Urinary bladder (tissue), 4 donors: ENCODE data around the gene SLC22A4. TPM values are rescaled to one million over a fixed set of nuclear protein-coding genes. Genes with fewer than 3 reads are reported as not detected.
A peak's percentile ranks its signal among the peaks of the same experiment; 100 is the strongest.

Experiments used
- DNase-seq: peaks from one replicate; pipeline ENCODE4 v3.0.0-alpha.2; 2015; ENCODE audit errors: extremely low spot score
- H3K27ac ChIP-seq: one replicate; pipeline ENCODE4 v1.5.1; 2013; ENCODE audit warnings: low read depth, mild to moderate bottlenecking, moderate library complexity
- H3K36me3 ChIP-seq: one replicate; pipeline ENCODE4 v1.6.1; 2013; ENCODE audit warnings: mild to moderate bottlenecking, moderate library complexity; ENCODE audit not compliant: insufficient read depth
- H3K4me1 ChIP-seq: one replicate; pipeline ENCODE4 v1.6.1; 2013; ENCODE audit warnings: mild to moderate bottlenecking, moderate library complexity; ENCODE audit not compliant: insufficient read depth
- H3K4me3 ChIP-seq: one replicate; pipeline ENCODE4 v1.5.1; 2013; ENCODE audit warnings: low read depth, low read length
- WGBS: extraction: QIAGEN DNeasy Blood & Tissue Kit; methylation state at CpG from one replicate; pipeline ENCODE4 v1.1.7; 2013; 5-methylcytosine and 5-hydroxymethylcytosine counted together
- polyA plus RNA-seq: library from polyadenylated mRNA; stranded (reverse); fragments of 200-250 nt; gene quantifications from one replicate; pipeline ENCODE4 v1.2.3, GENCODE V29; 2013
- total RNA-seq: library from RNA; depleted of rRNA; stranded (reverse); fragments of >200 nt; gene quantifications from one replicate; pipeline ENCODE4 v1.2.3, GENCODE V29; 2014
- donor health status: healthy with polysubstance abuse.
- donor health status: healthy.

Gene SLC22A4
- total and polyA plus RNA-seq, 2 donors: 1.5 to 2.2 TPM

DNA sequence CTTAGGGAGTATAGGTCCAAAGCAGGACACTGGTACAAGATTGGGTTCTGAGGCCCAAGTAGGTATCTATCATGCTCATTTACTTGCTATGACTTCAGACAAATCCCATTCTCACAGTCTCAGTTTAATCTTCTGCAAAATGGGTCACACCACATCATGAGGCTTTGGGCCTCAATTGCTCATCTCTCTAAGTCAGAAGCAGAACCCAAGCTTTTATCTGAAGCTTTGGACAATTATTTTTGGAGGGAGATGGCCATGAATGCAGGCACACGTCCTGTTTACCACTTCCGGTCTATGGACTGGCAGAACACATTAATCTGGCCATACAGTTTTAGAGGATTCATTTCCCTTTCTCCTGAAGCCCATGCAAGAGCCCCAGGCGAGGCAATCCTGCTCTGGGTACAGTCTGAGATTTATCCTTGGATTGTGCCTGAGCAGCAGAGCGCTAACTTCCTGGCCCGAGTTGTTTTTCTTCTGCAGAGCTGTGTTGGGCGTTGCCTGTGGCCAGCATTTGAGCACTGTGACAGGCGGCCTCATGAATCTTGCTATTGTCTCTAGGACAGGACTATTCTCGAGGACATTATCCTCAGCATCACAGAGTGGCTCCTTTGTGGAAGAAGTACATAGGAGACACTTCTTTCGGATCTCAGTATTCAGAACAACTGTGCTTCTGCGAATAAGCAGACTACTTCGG lies 16.1 kb downstream of the SLC22A4 start:
- WGBS: 61% methylated on average over 11 of the region's 11 CpGs
- DNase-seq: no peak
- no peak overlapping the region for H3K27ac ChIP-seq

DNA sequence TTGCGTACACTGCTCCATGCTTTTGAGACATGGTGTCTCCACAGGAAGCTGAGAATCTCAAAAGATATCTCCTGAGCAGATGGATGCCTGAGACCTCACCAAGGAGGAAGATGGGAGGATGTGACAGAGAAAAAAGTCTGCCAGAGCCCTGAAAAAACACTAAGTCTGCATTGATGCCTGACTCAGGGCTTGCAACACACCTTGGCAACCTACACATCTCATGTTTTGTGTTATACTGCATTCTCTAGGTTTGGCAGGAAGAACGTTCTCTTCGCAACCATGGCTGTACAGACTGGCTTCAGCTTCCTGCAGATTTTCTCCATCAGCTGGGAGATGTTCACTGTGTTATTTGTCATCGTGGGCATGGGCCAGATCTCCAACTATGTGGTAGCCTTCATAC lies 19.2 kb downstream of the SLC22A4 start:
- no peaks in the 10 kb centered on the region for H3K4me1 ChIP-seq
- DNase-seq: no peak
- 77% methylated on average over 4 of the region's 4 CpGs for WGBS
- H3K36me3 ChIP-seq: no peaks in the 10 kb centered on the region
- H3K4me3 ChIP-seq: no peak overlapping the region
- no peak overlapping the region for H3K27ac ChIP-seq

More for the DNA sequence above, 16.1 kb downstream of the SLC22A4 start:
- Histone ChIP-seq H3K36me3 (no peaks in the 10 kb centered on the region), H3K4me1 (no peaks in the 10 kb centered on the region), H3K4me3 (no peak overlapping the region)

- Histone ChIP-seq H3K4me3 (no peak overlapping the region), H3K27ac (no peak overlapping the region), H3K4me1 (no peaks in the 10 kb centered on the region), H3K36me3 (no peaks in the 10 kb centered on the region)
- no peak for DNase-seq
- 96% methylated on average over 2 of the region's 2 CpGs for WGBS
Observed at GRCh38 chr5:132313961-132314432, 19.8 kb downstream of the SLC22A4 start.

DNA sequence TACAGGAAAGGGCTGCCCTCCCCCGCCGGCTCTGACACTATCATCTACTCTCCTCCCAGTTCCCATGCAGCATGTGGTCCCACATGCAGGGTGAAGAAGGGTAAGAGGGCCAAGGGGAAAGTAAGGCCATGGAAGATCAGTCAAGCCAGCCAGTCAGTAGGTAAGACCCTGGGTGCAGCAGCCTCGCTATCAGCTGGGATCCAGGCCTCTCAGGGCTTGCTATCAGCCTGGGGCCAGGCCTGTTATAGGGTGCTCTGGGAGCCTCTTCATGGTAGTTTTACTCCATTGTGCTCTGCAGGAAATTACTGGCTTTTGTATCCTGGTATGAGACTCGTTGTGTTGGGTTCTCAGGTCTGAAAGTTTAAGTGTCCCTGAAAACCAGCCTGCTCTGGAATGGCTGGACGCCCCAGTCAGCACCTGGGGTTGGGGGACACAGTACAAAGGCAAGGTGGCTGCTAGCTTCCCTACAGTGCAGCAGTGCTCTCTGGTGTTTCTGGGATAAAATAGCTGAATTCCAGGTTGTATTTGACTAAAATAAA lies 21.4 kb downstream of the SLC22A4 start:
- DNase-seq: no peak
- Histone ChIP-seq H3K4me3 (no peak overlapping the region), H3K4me1 (no peaks in the 10 kb centered on the region), H3K27ac (no peak overlapping the region), H3K36me3 (no peaks in the 10 kb centered on the region)
- 81% methylated on average over 5 of the region's 5 CpGs for WGBS

DNA sequence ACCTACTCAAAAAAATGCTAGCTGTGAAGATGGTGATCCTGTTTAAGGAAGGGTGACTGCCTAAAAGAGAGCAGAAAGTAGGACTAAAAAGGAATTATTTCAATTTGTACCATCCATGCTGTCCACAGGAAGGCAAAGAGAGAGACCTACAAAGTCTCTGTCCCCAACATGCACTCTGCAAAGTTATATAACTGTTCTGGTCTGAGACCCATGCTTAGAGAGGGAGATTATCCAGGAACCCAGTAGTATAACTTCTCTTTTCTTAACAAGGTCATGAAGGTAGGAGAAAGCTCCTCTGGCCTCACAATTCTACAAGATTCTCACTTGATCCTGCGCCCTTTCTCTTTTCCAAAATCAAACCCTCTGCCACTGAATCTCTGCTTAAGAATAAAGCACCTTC lies 25.8 kb downstream of the SLC22A4 start:
- no peaks in the 10 kb centered on the region for H3K36me3 ChIP-seq
- H3K4me3 ChIP-seq: no peak overlapping the region
- H3K27ac ChIP-seq: no peak overlapping the region
- DNase-seq: no peak
- no peaks in the 10 kb centered on the region for H3K4me1 ChIP-seq
- 98% methylated on average over 1 of the region's 1 CpG for WGBS

DNA sequence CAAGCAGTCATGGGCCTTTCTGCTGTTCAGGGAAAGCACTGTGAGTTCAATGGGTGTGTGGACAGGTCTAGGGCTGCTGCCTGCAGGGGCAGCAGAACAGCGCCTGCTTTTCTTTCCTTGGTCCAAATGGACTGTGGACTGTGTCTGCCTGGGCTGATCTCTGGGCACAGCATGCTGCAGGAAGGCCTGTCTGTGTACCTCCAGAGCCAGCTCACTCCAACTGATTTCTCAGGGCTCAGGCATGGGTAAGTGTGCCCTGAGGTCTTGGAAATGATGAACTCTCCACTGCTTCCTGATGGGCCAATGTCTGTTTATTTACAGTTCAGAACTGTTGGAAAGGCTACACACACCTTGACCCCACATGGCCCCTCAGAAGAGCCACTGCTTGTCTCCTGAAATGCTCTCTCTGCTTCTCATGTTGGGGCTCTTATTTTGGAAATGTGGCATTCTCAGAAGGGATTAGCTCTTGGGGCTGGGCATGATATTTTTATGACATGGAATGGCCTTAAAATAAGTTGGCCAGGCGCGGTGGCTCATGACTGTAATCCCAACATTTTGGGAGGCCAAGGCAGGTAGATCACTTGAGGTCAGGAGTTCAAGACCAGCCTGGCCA lies 27.0 kb downstream of the SLC22A4 start:
- Histone ChIP-seq H3K4me3 (no peak overlapping the region), H3K27ac (no peak overlapping the region), H3K36me3 (no peaks in the 10 kb centered on the region), H3K4me1 (no peaks in the 10 kb centered on the region)
- WGBS: 92% methylated on average over 3 of the region's 3 CpGs
- DNase-seq: no peak

- Histone ChIP-seq H3K4me3 (no peak overlapping the region), H3K36me3 (no peaks in the 10 kb centered on the region), H3K4me1 (no peaks in the 10 kb centered on the region), H3K27ac (no peak overlapping the region)
- WGBS: 67% methylated on average over 11 of the region's 11 CpGs
- no peak for DNase-seq
Observed at GRCh38 chr5:132322266-132322665, 28.1 kb downstream of the SLC22A4 start.

DNA sequence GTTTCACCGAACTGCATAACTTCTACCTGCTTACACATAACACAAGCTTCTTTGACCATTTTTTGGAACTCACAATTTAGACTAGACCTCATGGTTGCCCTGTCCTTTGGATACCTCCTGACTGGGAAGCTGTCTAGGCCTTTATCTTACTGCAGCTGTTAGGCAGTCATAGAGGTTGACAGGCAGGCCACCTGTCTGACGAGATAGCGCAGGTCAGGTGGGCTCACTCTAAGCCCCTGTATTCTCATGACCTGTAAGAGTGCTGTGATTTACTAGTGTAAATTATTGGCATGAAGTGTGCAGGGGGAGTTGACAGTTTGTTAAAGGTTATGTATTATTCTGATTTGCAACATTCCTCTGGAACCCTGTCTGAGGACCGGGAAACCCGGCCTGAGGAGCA lies 29.0 kb downstream of the SLC22A4 start:
- Histone ChIP-seq H3K4me1 (no peaks in the 10 kb centered on the region), H3K27ac (no peak overlapping the region)
- WGBS: 85% methylated on average over 5 of the region's 5 CpGs

DNA sequence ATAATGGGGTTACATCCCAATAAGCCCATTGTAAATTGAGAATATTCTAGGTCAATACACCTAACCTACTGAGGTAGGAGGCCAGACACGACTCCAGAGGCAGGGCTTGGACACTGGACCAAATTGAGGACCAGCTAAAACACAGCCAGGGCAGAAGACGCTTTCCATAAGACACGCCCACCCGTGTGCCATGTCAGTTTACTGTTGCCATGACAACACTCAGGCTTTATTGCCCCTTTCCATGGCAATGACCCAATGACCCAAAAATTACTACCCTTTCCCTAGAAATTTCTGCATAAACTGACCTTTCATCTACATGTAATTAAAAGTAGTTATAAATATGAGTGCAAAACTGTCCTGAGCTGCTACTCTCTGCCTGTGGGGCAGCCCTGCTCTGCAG lies 31.5 kb downstream of the SLC22A4 start:
- Histone ChIP-seq H3K4me1 (no peaks in the 10 kb centered on the region), H3K27ac (no peak overlapping the region), H3K36me3 (no peaks in the 10 kb centered on the region), H3K4me3 (no peak overlapping the region)
- 76% methylated on average over 4 of the region's 4 CpGs for whole genome bisulfite sequencing
- DNase-seq: no peak

More for the DNA sequence above, 29.0 kb downstream of the SLC22A4 start:
- Histone ChIP-seq H3K4me3 (no peak overlapping the region), H3K36me3 (no peaks in the 10 kb centered on the region)
- no peak for DNase-seq

- 75% methylated on average over 2 of the region's 2 CpGs for WGBS
- Histone ChIP-seq H3K4me3 (no peak overlapping the region), H3K4me1 (no peaks in the 10 kb centered on the region), H3K36me3 (peaks cover 2% of the 10 kb centered on the region), H3K27ac (no peak overlapping the region)
- no peak for DNase-seq
Observed at GRCh38 chr5:132327252-132327955, 33.2 kb downstream of the SLC22A4 start.

DNA sequence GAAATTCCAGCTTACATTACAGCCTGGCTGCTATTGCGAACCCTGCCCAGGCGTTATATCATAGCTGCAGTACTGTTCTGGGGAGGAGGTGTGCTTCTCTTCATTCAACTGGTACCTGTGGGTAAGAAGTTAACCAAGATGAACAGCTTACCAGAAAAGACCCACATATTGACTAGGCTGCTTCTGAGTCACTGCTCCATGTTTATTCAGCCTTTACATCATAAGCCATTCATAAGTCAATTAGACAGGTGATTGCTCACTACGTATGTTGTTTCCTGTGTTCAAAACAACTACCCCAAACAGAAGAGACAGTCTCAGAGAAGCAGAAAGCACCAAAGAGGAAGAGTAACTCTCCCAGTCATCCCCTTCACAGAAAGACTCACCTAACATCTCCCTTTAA lies 40.6 kb downstream of the SLC22A4 start:
- peak overlapping the region; percentile 10 for H3K27ac ChIP-seq
- no peak for DNase-seq
- no peaks in the 10 kb centered on the region for H3K4me1 ChIP-seq
- H3K4me3 ChIP-seq: no peak overlapping the region
- WGBS: 88% methylated on average over 3 of the region's 3 CpGs
- H3K36me3 ChIP-seq: peaks cover 2% of the 10 kb centered on the region

- DNase-seq: no peak
- H3K4me3 ChIP-seq: no peak overlapping the region
- H3K27ac ChIP-seq: no peak overlapping the region
- H3K4me1 ChIP-seq: no peaks in the 10 kb centered on the region
- peaks cover 2% of the 10 kb centered on the region for H3K36me3 ChIP-seq
Observed at GRCh38 chr5:132335402-132335801, 41.2 kb downstream of the SLC22A4 start.

DNA sequence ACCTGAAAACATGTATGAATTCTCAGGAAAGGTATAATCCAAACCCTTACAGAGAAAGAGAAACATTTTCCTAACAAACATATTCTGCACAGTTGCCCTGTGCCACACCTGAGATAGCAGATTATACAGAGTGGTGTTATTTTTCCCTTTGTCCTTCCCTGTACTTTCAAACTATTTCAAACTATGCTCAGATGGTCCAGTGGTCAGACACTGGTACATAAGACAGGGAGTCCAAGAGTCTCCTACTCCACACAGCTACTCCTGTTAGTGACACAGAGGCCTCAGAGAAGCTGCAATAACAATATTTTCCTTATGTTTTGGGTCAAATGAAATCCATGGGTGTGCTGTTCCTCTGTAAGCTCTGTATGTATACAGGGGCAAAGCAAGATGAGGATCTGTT lies 45.3 kb downstream of the SLC22A4 start:
- Histone ChIP-seq H3K4me1 (no peaks in the 10 kb centered on the region), H3K4me3 (no peak overlapping the region), H3K27ac (no peak overlapping the region), H3K36me3 (no peaks in the 10 kb centered on the region)
- no peak for DNase-seq
